WTC11 (cell line): ENCODE measurements around the gene NAPB. TPM values are rescaled to one million over a fixed set of nuclear protein-coding genes. Genes with fewer than 3 reads are reported as not detected.

Experiments used
- ATAC-seq: fragments of 200-7000 bp; cut with Tn5 transposase; 2 replicates; pipeline ENCODE4 v1.10.0; 2021; ENCODE audit warnings: mild to moderate bottlenecking, moderate library complexity
- CTCF ChIA-PET: fragments of 300-600 bp; sonication (Branson Sonifier 250); formaldehyde crosslinking; loops from one replicate; lab custom pipeline; 2021; ENCODE audit warnings: antibody characterized with exemption; lab: Charles Lee
- POLR2A ChIA-PET: fragments of 350-600 bp; sonication (Branson Sonifier 250); formaldehyde crosslinking; loops from one replicate; lab custom pipeline; 2021; ENCODE audit warnings: antibody characterized with exemption; lab: Charles Lee
- DNase-seq: peaks from one replicate; pipeline ENCODE4 v3.0.0; 2021; ENCODE audit warnings: low spot score
- H3K27ac Mint-ChIP-seq: 2 replicates; pipeline ENCODE4 v1.8.0; 2021; ENCODE audit warnings: mixed read lengths
- H3K27me3 Mint-ChIP-seq: 2 replicates; pipeline ENCODE4 v1.8.0; 2021; ENCODE audit warnings: low read depth, mild to moderate bottlenecking, moderate library complexity, mixed read lengths
- H3K36me3 Mint-ChIP-seq: 2 replicates; pipeline ENCODE4 v1.8.0; 2021; ENCODE audit warnings: mixed read lengths
- H3K4me1 Mint-ChIP-seq: 2 replicates; pipeline ENCODE4 v1.8.0; 2022; ENCODE audit warnings: mixed read lengths
- H3K4me3 Mint-ChIP-seq: 2 replicates; pipeline ENCODE4 v1.8.0; 2021; ENCODE audit warnings: mild to moderate bottlenecking, moderate library complexity, mixed read lengths
- H3K9me3 Mint-ChIP-seq: 2 replicates; pipeline ENCODE4 v1.8.0; 2021; ENCODE audit warnings: mixed read lengths
- EMX1 ChIP-seq: fragments of 250-450 bp; sonication (Bioruptor Pico); IDR thresholded peaks from 2 replicates; pipeline ENCODE4 v1.8.0; 2021; ENCODE audit warnings: mild to moderate bottlenecking
- ETV6 ChIP-seq: sonication (generic); formaldehyde crosslinking; IDR thresholded peaks from 2 replicates; pipeline ENCODE4 v1.8.1; 2022; ENCODE audit warnings: mild to moderate bottlenecking, missing genetic modification reagents
- FOXP1 ChIP-seq: sonication (generic); formaldehyde crosslinking; IDR thresholded peaks from 2 replicates; pipeline ENCODE4 v1.8.0; 2022; ENCODE audit warnings: missing genetic modification reagents, mild to moderate bottlenecking, moderate library complexity, borderline replicate concordance
- HMGA2 ChIP-seq: fragments of 250-450 bp; sonication (Bioruptor Pico); IDR thresholded peaks from 2 replicates; pipeline ENCODE4 v1.4.0; 2021; ENCODE audit warnings: mild to moderate bottlenecking, moderate library complexity
- NFE2L1 ChIP-seq: sonication (generic); formaldehyde crosslinking; IDR thresholded peaks from 2 replicates; pipeline ENCODE4 v1.8.1; 2023; ENCODE audit warnings: missing genetic modification reagents
- NFYB ChIP-seq: sonication (generic); formaldehyde crosslinking; conservative IDR thresholded peaks from 2 replicates; pipeline ENCODE4 v1.8.0; 2022; ENCODE audit warnings: low read depth, missing genetic modification reagents
- NR1H2 ChIP-seq: sonication (generic); formaldehyde crosslinking; IDR thresholded peaks from 2 replicates; pipeline ENCODE4 v1.9.0; 2021; ENCODE audit warnings: mild to moderate bottlenecking, moderate library complexity, missing genetic modification reagents
- PRRX2 ChIP-seq: fragments of 250-450 bp; sonication (Bioruptor Pico); IDR thresholded peaks from 2 replicates; pipeline ENCODE4 v1.8.0; 2021; ENCODE audit warnings: mild to moderate bottlenecking
- RELA ChIP-seq: sonication (generic); formaldehyde crosslinking; IDR thresholded peaks from 2 replicates; pipeline ENCODE4 v1.8.1; 2022; ENCODE audit warnings: missing genetic modification reagents, mild to moderate bottlenecking, borderline replicate concordance
- SOX15 ChIP-seq: fragments of 250-450 bp; sonication (Bioruptor Pico); IDR thresholded peaks from 2 replicates; pipeline ENCODE4 v1.9.0; 2021; ENCODE audit warnings: mild to moderate bottlenecking
- ZNF138 ChIP-seq: sonication (generic); formaldehyde crosslinking; conservative IDR thresholded peaks from 2 replicates; pipeline ENCODE4 v1.8.1; 2022; ENCODE audit warnings: mild to moderate bottlenecking, moderate library complexity, missing genetic modification reagents
- ZNF263 ChIP-seq: sonication (generic); formaldehyde crosslinking; IDR thresholded peaks from 2 replicates; pipeline ENCODE4 v1.8.1; 2022; ENCODE audit warnings: low read depth, mild to moderate bottlenecking, moderate library complexity, missing genetic modification reagents
- ZNF317 ChIP-seq: sonication (generic); formaldehyde crosslinking; IDR thresholded peaks from 2 replicates; pipeline ENCODE4 v1.8.1; 2023; ENCODE audit warnings: low read depth, mild to moderate bottlenecking, moderate library complexity, missing genetic modification reagents, borderline replicate concordance
- total RNA-seq: library from RNA; stranded (reverse); gene quantifications from 3 replicates; pipeline ENCODE4 v1.2.3, GENCODE V29; 2021
- TF ChIP-seq, protein P1 (sequence below): fragments of 250-450 bp; sonication (Bioruptor Pico); IDR thresholded peaks from 2 replicates; pipeline ENCODE4 v1.9.0; 2021; ENCODE audit warnings: mild to moderate bottlenecking
- TF ChIP-seq, protein P2 (sequence below): sonication (generic); formaldehyde crosslinking; IDR thresholded peaks from 2 replicates; pipeline ENCODE4 v1.8.1; 2022; ENCODE audit warnings: low read depth, missing genetic modification reagents, borderline replicate concordance
- TF ChIP-seq, protein P3 (sequence below): sonication (generic); formaldehyde crosslinking; IDR thresholded peaks from 2 replicates; pipeline ENCODE4 v1.8.0; 2022; ENCODE audit warnings: mild to moderate bottlenecking, missing genetic modification reagents
- TF ChIP-seq, protein P4 (sequence below): sonication (generic); formaldehyde crosslinking; IDR thresholded peaks from 2 replicates; pipeline ENCODE4 v1.8.1; 2023; ENCODE audit warnings: mild to moderate bottlenecking, missing genetic modification reagents, borderline replicate concordance
- TF ChIP-seq, protein P5 (sequence below): fragments of 250-450 bp; sonication (Bioruptor Pico); conservative IDR thresholded peaks from 2 replicates; pipeline ENCODE4 v1.9.0; 2021; ENCODE audit warnings: mild to moderate bottlenecking
- TF ChIP-seq, protein P6 (sequence below): sonication (generic); formaldehyde crosslinking; IDR thresholded peaks from 2 replicates; pipeline ENCODE4 v1.8.1; 2023; ENCODE audit warnings: mild to moderate bottlenecking, missing genetic modification reagents, moderate library complexity
- TF ChIP-seq, protein P7 (sequence below): sonication (generic); formaldehyde crosslinking; IDR thresholded peaks from 2 replicates; pipeline ENCODE4 v1.8.1; 2022; ENCODE audit warnings: missing genetic modification reagents, borderline replicate concordance
- TF ChIP-seq, protein P8 (sequence below): sonication (generic); formaldehyde crosslinking; IDR thresholded peaks from 2 replicates; pipeline ENCODE4 v1.8.1; 2023; ENCODE audit warnings: mild to moderate bottlenecking, moderate library complexity, missing genetic modification reagents

NAPB gene
- total RNA-seq, 1 experiment from 2014 or later, result 12.9 TPM

DNA sequence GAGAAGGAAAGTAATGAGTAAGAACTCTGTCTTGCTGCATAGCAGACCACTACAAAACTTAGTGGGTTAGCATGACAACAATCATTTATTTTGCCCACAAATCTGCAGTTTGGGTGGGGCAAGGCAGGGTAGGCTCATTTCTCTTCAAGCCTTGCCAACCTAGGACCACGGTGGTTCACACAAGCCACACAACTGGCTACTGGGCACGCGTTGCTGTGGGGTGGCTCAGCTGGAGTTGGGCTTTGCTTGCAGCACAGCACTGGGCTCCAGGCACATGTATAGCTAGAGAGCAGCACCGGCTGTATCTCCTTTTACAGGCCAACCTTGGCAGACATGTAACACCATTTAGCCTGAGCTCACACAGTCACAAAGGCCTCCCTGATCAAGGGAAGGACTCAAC lies 75.3 kb downstream of the NAPB start:
- H3K4me3 Mint-ChIP-seq, result no peak overlapping the region
- H3K9me3 Mint-ChIP-seq, result peaks cover 7% of the 10 kb centered on the region
- no peak overlapping the region for H3K27ac Mint-ChIP-seq
- TF ChIP-seq, protein P1, sequence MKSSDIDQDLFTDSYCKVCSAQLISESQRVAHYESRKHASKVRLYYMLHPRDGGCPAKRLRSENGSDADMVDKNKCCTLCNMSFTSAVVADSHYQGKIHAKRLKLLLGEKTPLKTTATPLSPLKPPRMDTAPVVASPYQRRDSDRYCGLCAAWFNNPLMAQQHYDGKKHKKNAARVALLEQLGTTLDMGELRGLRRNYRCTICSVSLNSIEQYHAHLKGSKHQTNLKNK (CRISPR knock-in tag), result no peak
- TF ChIP-seq ETV6 (CRISPR knock-in tag), result no peak
- no peak for TF ChIP-seq ZNF317 (CRISPR knock-in tag)
- TF ChIP-seq, protein P2, sequence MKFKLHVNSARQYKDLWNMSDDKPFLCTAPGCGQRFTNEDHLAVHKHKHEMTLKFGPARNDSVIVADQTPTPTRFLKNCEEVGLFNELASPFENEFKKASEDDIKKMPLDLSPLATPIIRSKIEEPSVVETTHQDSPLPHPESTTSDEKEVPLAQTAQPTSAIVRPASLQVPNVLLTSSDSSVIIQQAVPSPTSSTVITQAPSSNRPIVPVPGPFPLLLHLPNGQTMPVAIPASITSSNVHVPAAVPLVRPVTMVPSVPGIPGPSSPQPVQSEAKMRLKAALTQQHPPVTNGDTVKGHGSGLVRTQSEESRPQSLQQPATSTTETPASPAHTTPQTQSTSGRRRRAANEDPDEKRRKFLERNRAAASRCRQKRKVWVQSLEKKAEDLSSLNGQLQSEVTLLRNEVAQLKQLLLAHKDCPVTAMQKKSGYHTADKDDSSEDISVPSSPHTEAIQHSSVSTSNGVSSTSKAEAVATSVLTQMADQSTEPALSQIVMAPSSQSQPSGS, result no peak
- TF ChIP-seq, protein P3, sequence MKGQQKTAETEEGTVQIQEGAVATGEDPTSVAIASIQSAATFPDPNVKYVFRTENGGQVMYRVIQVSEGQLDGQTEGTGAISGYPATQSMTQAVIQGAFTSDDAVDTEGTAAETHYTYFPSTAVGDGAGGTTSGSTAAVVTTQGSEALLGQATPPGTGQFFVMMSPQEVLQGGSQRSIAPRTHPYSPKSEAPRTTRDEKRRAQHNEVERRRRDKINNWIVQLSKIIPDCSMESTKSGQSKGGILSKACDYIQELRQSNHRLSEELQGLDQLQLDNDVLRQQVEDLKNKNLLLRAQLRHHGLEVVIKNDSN, result no peak
- TF ChIP-seq HMGA2, result no peak
- no peak for TF ChIP-seq PRRX2 (CRISPR knock-in tag)
- no peak for TF ChIP-seq SOX15 (CRISPR knock-in tag)
- CTCF ChIA-PET, result no interaction called here
- POLR2A ChIA-PET, result no interaction called here
- H3K27me3 Mint-ChIP-seq, result no peaks in the 10 kb centered on the region; the same call in none of the 2 replicates
- no peak for ATAC-seq
- no peaks in the 10 kb centered on the region for H3K36me3 Mint-ChIP-seq
- no peak for DNase-seq
- peaks cover 27% of the 10 kb centered on the region for H3K4me1 Mint-ChIP-seq

DNA sequence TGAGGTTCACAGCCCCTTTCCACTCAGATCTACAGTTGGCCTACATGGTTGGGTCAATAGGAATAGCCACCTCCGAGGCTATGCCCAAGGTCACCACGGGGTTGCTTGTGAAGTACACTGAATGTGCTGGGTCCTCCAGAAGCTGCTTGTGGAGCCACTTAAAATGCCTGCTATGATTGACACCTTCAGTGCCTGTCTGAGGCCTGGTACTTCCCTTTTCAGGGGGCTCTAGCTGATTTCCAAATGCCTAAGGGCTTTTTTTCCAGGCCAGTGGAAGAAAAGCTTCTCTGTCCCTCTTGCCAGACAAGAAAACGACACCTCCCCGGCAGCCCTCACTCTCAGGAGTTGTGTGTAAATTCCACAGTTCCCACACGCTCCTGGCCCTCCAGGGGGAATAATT lies 77.0 kb downstream of the NAPB start:
- Mint-ChIP-seq H3K9me3 (peaks cover 7% of the 10 kb centered on the region), H3K27me3 (no peaks in the 10 kb centered on the region; the same call in none of the 2 replicates), H3K4me1 (peaks cover 26% of the 10 kb centered on the region), H3K36me3 (no peaks in the 10 kb centered on the region), H3K4me3 (no peak overlapping the region), H3K27ac (no peak overlapping the region)
- ChIA-PET POLR2A (no interaction called here), CTCF (no interaction called here)
- DNase-seq, result no peak
- no peak for ATAC-seq
- TF ChIP-seq, protein P4, sequence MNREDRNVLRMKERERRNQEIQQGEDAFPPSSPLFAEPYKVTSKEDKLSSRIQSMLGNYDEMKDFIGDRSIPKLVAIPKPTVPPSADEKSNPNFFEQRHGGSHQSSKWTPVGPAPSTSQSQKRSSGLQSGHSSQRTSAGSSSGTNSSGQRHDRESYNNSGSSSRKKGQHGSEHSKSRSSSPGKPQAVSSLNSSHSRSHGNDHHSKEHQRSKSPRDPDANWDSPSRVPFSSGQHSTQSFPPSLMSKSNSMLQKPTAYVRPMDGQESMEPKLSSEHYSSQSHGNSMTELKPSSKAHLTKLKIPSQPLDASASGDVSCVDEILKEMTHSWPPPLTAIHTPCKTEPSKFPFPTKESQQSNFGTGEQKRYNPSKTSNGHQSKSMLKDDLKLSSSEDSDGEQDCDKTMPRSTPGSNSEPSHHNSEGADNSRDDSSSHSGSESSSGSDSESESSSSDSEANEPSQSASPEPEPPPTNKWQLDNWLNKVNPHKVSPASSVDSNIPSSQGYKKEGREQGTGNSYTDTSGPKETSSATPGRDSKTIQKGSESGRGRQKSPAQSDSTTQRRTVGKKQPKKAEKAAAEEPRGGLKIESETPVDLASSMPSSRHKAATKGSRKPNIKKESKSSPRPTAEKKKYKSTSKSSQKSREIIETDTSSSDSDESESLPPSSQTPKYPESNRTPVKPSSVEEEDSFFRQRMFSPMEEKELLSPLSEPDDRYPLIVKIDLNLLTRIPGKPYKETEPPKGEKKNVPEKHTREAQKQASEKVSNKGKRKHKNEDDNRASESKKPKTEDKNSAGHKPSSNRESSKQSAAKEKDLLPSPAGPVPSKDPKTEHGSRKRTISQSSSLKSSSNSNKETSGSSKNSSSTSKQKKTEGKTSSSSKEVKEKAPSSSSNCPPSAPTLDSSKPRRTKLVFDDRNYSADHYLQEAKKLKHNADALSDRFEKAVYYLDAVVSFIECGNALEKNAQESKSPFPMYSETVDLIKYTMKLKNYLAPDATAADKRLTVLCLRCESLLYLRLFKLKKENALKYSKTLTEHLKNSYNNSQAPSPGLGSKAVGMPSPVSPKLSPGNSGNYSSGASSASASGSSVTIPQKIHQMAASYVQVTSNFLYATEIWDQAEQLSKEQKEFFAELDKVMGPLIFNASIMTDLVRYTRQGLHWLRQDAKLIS (CRISPR knock-in tag), result no peak
- no peak for TF ChIP-seq NFYB (CRISPR knock-in tag)
- no peak for TF ChIP-seq FOXP1 (CRISPR knock-in tag)
- TF ChIP-seq RELA (CRISPR knock-in tag), result no peak
- TF ChIP-seq, protein P5, sequence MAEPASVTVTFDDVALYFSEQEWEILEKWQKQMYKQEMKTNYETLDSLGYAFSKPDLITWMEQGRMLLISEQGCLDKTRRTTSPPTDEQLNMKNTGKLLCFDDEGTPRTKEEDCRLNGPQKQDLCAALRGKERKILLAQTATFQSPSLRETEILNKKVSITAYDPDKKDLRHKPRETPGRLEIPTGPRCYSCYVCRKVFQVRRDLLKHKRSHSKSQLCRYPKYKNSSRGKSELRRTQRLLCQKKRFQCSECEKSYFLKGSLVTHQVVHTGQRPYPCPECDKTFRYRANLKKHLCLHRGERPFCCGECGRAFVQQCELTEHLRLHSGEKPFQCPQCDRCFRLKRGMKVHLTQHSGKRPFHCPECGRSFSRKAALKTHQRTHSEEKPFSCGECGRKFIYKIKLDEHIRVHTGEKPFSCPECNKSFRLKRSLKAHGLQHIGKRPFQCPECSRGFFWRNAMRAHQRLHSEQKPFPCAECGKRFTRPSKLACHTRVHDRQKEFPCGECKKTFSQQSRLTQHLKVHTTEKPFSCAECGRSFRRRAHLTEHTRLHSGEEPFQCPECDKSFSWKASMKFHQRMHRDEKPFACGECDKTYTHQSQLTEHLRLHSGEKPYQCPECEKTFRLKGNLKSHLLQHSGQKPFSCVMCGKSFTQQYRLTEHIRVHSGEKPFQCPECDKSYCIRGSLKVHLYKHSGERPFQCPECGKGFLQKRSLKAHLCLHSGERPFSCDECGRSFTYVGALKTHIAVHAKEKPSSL, result no peak
- no peak for TF ChIP-seq EMX1 (CRISPR knock-in tag)
- TF ChIP-seq NFE2L1 (CRISPR knock-in tag), result no peak
- TF ChIP-seq ZNF263 (CRISPR knock-in tag), result no peak
- no peak for TF ChIP-seq ETV6 (CRISPR knock-in tag)
- TF ChIP-seq, protein P1 (CRISPR knock-in tag), result no peak
- TF ChIP-seq NR1H2 (CRISPR knock-in tag), result no peak
- TF ChIP-seq, protein P6, sequence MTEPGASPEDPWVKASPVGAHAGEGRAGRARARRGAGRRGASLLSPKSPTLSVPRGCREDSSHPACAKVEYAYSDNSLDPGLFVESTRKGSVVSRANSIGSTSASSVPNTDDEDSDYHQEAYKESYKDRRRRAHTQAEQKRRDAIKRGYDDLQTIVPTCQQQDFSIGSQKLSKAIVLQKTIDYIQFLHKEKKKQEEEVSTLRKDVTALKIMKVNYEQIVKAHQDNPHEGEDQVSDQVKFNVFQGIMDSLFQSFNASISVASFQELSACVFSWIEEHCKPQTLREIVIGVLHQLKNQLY (CRISPR knock-in tag), result no peak
- no peak for TF ChIP-seq ZNF138
- TF ChIP-seq, protein P7, sequence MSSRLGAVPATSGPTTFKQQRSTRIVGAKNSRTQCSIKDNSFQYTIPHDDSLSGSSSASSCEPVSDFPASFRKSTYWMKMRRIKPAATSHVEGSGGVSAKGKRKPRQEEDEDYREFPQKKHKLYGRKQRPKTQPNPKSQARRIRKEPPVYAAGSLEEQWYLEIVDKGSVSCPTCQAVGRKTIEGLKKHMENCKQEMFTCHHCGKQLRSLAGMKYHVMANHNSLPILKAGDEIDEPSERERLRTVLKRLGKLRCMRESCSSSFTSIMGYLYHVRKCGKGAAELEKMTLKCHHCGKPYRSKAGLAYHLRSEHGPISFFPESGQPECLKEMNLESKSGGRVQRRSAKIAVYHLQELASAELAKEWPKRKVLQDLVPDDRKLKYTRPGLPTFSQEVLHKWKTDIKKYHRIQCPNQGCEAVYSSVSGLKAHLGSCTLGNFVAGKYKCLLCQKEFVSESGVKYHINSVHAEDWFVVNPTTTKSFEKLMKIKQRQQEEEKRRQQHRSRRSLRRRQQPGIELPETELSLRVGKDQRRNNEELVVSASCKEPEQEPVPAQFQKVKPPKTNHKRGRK (CRISPR knock-in tag), result no peak
- TF ChIP-seq, protein P8, sequence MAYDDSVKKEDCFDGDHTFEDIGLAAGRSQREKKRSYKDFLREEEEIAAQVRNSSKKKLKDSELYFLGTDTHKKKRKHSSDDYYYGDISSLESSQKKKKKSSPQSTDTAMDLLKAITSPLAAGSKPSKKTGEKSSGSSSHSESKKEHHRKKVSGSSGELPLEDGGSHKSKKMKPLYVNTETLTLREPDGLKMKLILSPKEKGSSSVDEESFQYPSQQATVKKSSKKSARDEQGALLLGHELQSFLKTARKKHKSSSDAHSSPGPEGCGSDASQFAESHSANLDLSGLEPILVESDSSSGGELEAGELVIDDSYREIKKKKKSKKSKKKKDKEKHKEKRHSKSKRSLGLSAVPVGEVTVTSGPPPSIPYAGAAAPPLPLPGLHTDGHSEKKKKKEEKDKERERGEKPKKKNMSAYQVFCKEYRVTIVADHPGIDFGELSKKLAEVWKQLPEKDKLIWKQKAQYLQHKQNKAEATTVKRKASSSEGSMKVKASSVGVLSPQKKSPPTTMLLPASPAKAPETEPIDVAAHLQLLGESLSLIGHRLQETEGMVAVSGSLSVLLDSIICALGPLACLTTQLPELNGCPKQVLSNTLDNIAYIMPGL (CRISPR knock-in tag), result no peak
